H1 (cell line): ENCODE measurements around the gene ACP4. TPM values are rescaled to one million over a fixed set of nuclear protein-coding genes. Genes with fewer than 3 reads are reported as not detected.

ENCODE experiments used
- CTCF ChIA-PET: fragments of 300-600 bp; sonication (Branson Sonifier 250); formaldehyde crosslinking; loops from one replicate; lab custom pipeline; 2021; ENCODE audit not compliant: partially characterized antibody; lab: Charles Lee
- POLR2A ChIA-PET: fragments of 300-600 bp; sonication (Branson Sonifier 250); formaldehyde crosslinking; loops from one replicate; lab custom pipeline; 2021; ENCODE audit warnings: inconsistent platforms; ENCODE audit not compliant: partially characterized antibody; lab: Charles Lee
- DNase-seq, 2 experiments: peaks; one replicate each; pipeline versions ENCODE4 v3.0.0 to v3.0.0-alpha.2; 2010 to 2022; ENCODE audit warnings: low spot score in 2 of 2, low read depth in 1 of 2, mixed read lengths in 1 of 2
- FAIRE-seq: peaks from 2 replicates; lab custom pipeline; 2011; peaks lifted over from hg19 to GRCh38; lab: Jason Lieb, UNC
- H2AFZ ChIP-seq: 2 replicates; pipeline ENCODE4 v1.8.1; 2012; ENCODE audit warnings: low read length, inconsistent platforms
- H2AK5ac ChIP-seq: 2 replicates; pipeline ENCODE4 v1.6.1; 2013; ENCODE audit warnings: low read depth, low read length
- H2BK120ac ChIP-seq: replicated peaks from 2 replicates; pipeline ENCODE3; 2013; ENCODE audit warnings: low read depth, low read length, inconsistent platforms
- H2BK12ac ChIP-seq: 2 replicates; pipeline ENCODE4 v1.6.1; 2013; ENCODE audit warnings: low read depth, low read length
- H2BK15ac ChIP-seq: 2 replicates; pipeline ENCODE4 v1.6.1; 2013; ENCODE audit warnings: low read length
- H2BK20ac ChIP-seq: 2 replicates; pipeline ENCODE4 v1.6.1; 2013; ENCODE audit warnings: low read length
- H2BK5ac ChIP-seq: 2 replicates; pipeline ENCODE4 v1.6.1; 2013; ENCODE audit warnings: low read depth, low read length
- H3K14ac ChIP-seq: 2 replicates; pipeline ENCODE4 v1.6.1; 2013; ENCODE audit warnings: inconsistent platforms; ENCODE audit not compliant: insufficient read length
- H3K18ac ChIP-seq: 2 replicates; pipeline ENCODE4 v1.6.1; 2013; ENCODE audit warnings: low read length; ENCODE audit errors: extremely low read depth
- H3K23ac ChIP-seq: 2 replicates; pipeline ENCODE4 v1.6.1; 2013; ENCODE audit warnings: inconsistent platforms; ENCODE audit not compliant: insufficient read length
- H3K23me2 ChIP-seq: 2 replicates; pipeline ENCODE4 v1.6.1; 2013; ENCODE audit warnings: low read depth, low read length
- H3K27ac ChIP-seq: 2 replicates; pipeline ENCODE4 v1.6.1; 2011; ENCODE audit warnings: low read depth, low read length, inconsistent platforms
- H3K27me3 ChIP-seq, 4 experiments: replicated peaks in 1 of 4; 1 replicate in 1 of 4; 2 replicates in 3 of 4; pipeline versions ENCODE4 v1.6.1 to v1.8.1; 2011 to 2013; ENCODE audit warnings: low read length in 3 of 4, mild to moderate bottlenecking in 3 of 4, inconsistent platforms in 2 of 4, mixed read lengths in 2 of 4, moderate library complexity in 1 of 4; ENCODE audit not compliant: control insufficient read depth in 3 of 4, insufficient read depth in 3 of 4; ENCODE audit errors: extremely low read depth in 1 of 4
- H3K36me3 ChIP-seq, 4 experiments: 2 replicates each; pipeline versions ENCODE4 v1.6.1 to v1.8.1; 2011 to 2013; ENCODE audit warnings: mild to moderate bottlenecking in 4 of 4, low read length in 3 of 4, moderate library complexity in 2 of 4, control low read depth in 1 of 4, inconsistent platforms in 1 of 4; ENCODE audit not compliant: insufficient read depth in 4 of 4, control insufficient read depth in 2 of 4
- H3K4ac ChIP-seq: replicated peaks from 2 replicates; pipeline ENCODE3; 2013; ENCODE audit warnings: low read length, low read depth, mixed read lengths, inconsistent platforms; ENCODE audit not compliant: insufficient read length
- H3K4me1 ChIP-seq, 4 experiments: replicated peaks in 1 of 4; 1 replicate in 1 of 4; 2 replicates in 3 of 4; pipeline versions ENCODE4 v1.6.1 to v1.8.1; 2011 to 2013; ENCODE audit warnings: low read length in 3 of 4, inconsistent platforms in 2 of 4, mixed read lengths in 1 of 4; ENCODE audit not compliant: insufficient read depth in 4 of 4, control insufficient read depth in 3 of 4
- H3K4me2 ChIP-seq, 2 experiments: 2 replicates each; pipeline versions ENCODE4 v1.6.1 to v1.8.1; 2011 to 2013; ENCODE audit warnings: low read depth in 2 of 2, low read length in 2 of 2, control low read depth in 1 of 2, inconsistent platforms in 1 of 2, mild to moderate bottlenecking in 1 of 2; ENCODE audit not compliant: insufficient read depth in 1 of 2
- H3K4me3 ChIP-seq, 4 experiments: fragments of 200-600, 300-600 bp in 1 of 4; sonication (generic), shearing (Covaris generic), sonication (Bioruptor Twin) in 1 of 4; 2 replicates each; pipeline versions ENCODE4 v1.5.1 to v1.8.1; 2011 to 2016; ENCODE audit warnings: low read length in 4 of 4, low read depth in 3 of 4, control low read depth in 2 of 4, inconsistent platforms in 2 of 4, mild to moderate bottlenecking in 2 of 4, mixed read lengths in 1 of 4, moderate library complexity in 1 of 4; ENCODE audit not compliant: insufficient read depth in 2 of 4; ENCODE audit errors: extremely low read depth in 1 of 4
- H3K56ac ChIP-seq: replicated peaks from 2 replicates; pipeline ENCODE3; 2013; ENCODE audit warnings: low read depth, mild to moderate bottlenecking, mixed read lengths, low read length, inconsistent platforms; ENCODE audit not compliant: insufficient read length
- H3K79me1 ChIP-seq: 2 replicates; pipeline ENCODE4 v1.6.1; 2013; ENCODE audit warnings: low read depth, low read length, control low read depth
- H3K79me2 ChIP-seq, 2 experiments: 2 replicates each; pipeline versions ENCODE4 v1.6.1 to v1.8.1; 2012 to 2013; ENCODE audit warnings: low read length in 2 of 2, mild to moderate bottlenecking in 2 of 2, inconsistent platforms in 1 of 2; ENCODE audit not compliant: insufficient read depth in 2 of 2, control insufficient read depth in 1 of 2
- H3K9ac ChIP-seq, 4 experiments: replicated peaks in 1 of 4; 1 replicate in 1 of 4; 2 replicates in 3 of 4; pipeline versions ENCODE4 v1.6.1 to v1.8.1; 2011 to 2013; ENCODE audit warnings: low read depth in 3 of 4, low read length in 3 of 4, control low read depth in 2 of 4, mild to moderate bottlenecking in 2 of 4, moderate library complexity in 2 of 4, inconsistent platforms in 1 of 4; ENCODE audit errors: extremely low read depth in 1 of 4
- H3K9me3 ChIP-seq, 2 experiments: 2 replicates each; pipeline versions ENCODE4 v1.6.1 to v1.8.1; 2012 to 2013; ENCODE audit warnings: mild to moderate bottlenecking in 2 of 2, moderate library complexity in 2 of 2, control low read depth in 1 of 2, inconsistent platforms in 1 of 2, low read depth in 1 of 2, low read length in 1 of 2, mixed read lengths in 1 of 2; ENCODE audit not compliant: insufficient read depth in 2 of 2
- H4K20me1 ChIP-seq, 2 experiments: replicated peaks in 1 of 2; 2 replicates each; pipeline versions ENCODE3 to v1.8.1; 2011 to 2013; ENCODE audit warnings: inconsistent platforms in 2 of 2, low read length in 2 of 2, mild to moderate bottlenecking in 1 of 2; ENCODE audit not compliant: insufficient read depth in 2 of 2, control insufficient read depth in 1 of 2
- H4K5ac ChIP-seq: 2 replicates; pipeline ENCODE4 v1.6.1; 2013; ENCODE audit warnings: low read length, low read depth, mixed read lengths, inconsistent platforms; ENCODE audit not compliant: insufficient read length
- H4K8ac ChIP-seq: 2 replicates; pipeline ENCODE4 v1.8.0; 2013; ENCODE audit warnings: mild to moderate bottlenecking, moderate library complexity, low read length, inconsistent platforms; ENCODE audit not compliant: insufficient read depth; ENCODE audit errors: extremely low read depth
- H4K91ac ChIP-seq: replicated peaks from 2 replicates; pipeline ENCODE3; 2013; ENCODE audit warnings: low read length, mixed read lengths, inconsistent platforms; ENCODE audit not compliant: insufficient read length
- POU5F1 ChIP-seq: IDR thresholded peaks from 2 replicates; pipeline ENCODE4 v1.6.1; 2011; ENCODE audit warnings: low read depth, mild to moderate bottlenecking, low read length, moderate library complexity
- WGBS, 2 experiments: shearing (Covaris generic) in 1 of 2; methylation state at CpG; one replicate each; pipeline versions ENCODE4 v1.1.6 to v1.1.7; 2013 to 2015; ENCODE audit warnings: low lambda C conversion rate in 2 of 2, mixed read lengths in 2 of 2, inconsistent platforms in 1 of 2, low coverage in 1 of 2, missing lambda C conversion rate in 1 of 2; ENCODE audit not compliant: insufficient replicate concordance in 2 of 2, insufficient coverage in 1 of 2, insufficient read length in 1 of 2; ENCODE audit errors: extremely low coverage in 1 of 2, missing lambda C conversion rate in 1 of 2; 5-methylcytosine and 5-hydroxymethylcytosine counted together
- polyA plus RNA-seq, 7 experiments: library from polyadenylated mRNA; depleted of rRNA in 3 of 7; stranded (reverse) in 5 of 7; unstranded in 2 of 7; fragments of >200 nt in 5 of 7; fragments of 200-250 nt in 2 of 7; gene quantifications; 1 replicate in 5 of 7; 2 replicates in 1 of 7; 4 replicates in 1 of 7; pipeline versions ENCODE4 v1.2.1 to v1.2.3, GENCODE V29; 2011 to 2013; ENCODE audit warnings: missing spikeins in 2 of 7, mixed read lengths in 2 of 7
- total RNA-seq: library from RNA; stranded (reverse); fragmentation: NEBNext Ultra II Directional; extraction: Animal tissue kit (Norgen Biotek cat#: 25700); gene quantifications from 2 replicates; pipeline ENCODE4 v1.2.1, GENCODE V29; 2021
- TF ChIP-seq, protein P1 (sequence below): IDR thresholded peaks from 2 replicates; pipeline ENCODE4 v1.6.1; 2012; ENCODE audit warnings: inconsistent platforms

Gene ACP4
- total and polyA plus RNA-seq, 2 of the 8 experiments (the other 6 are each of a cell fraction or from before 2014, with no cell fraction given): not detected

DNA sequence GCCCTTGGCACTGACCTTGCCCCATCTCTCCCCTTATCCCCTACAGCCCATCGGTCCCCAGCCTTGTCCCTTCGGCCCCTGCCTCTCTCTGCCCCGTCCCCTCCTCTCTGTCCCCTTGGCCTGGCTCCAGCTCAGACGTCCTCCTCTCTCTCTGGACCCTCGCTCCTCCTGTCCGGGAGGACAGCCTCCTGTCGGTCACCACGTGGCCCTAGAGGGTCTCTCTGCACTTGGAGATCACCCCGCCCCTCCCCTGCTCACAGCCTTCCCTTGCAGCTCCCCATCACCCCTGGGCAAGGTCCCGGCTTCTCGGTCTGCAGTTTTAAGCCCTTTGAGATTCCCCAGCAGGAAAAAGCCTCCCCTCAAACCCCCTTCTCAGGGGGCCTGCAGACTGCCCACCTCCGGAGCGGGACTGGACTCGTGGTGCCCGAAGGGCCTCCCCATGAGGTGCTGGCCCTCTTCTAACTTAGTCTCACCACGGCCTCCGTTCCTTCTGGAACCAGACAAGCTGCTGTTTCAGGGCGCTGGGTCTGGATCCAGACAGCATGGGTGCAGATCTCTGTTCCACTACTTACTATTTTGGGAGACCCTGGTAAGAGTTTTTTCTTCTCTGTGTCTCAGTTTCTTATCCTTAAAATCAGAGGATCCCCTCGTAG lies 46.5 kb downstream of the ACP4 start:
- no peak overlapping the region for H3K56ac ChIP-seq
- ChIA-PET CTCF (interaction anchor here (0.5 to 1.4 kb wide), 5 partner anchors 22 to 167 kb away, joined by 3 to 6 read pairs (median 3); no protein-coding TSS in a partner anchor), POLR2A (interaction anchor here (0.6 to 5.4 kb wide), 6 partner anchors 32 to 912 kb away, joined by 3 to 24 read pairs (median 4); no protein-coding TSS in a partner anchor)
- H3K36me3 ChIP-seq: no peaks in the 10 kb centered on the region
- 0 out of 2 replicates have a peak overlapping the region, but pooled peaks have one; percentile 24 for H2AK5ac ChIP-seq
- no peak overlapping the region for H2BK120ac ChIP-seq
- H3K4me3 ChIP-seq: peak overlapping the region; percentile 59 to 76 (median 64); a peak in 6 of 8 replicates
- peak overlapping the region; percentile 92 for H4K8ac ChIP-seq
- H3K23me2 ChIP-seq: peaks cover 8% of the 10 kb centered on the region; the same call in 1 of the 2 replicates
- no peaks in the 10 kb centered on the region for H3K79me2 ChIP-seq
- FAIRE-seq: no peak
- peaks cover 0 to 7% (median 2%) of the 10 kb centered on the region in 4 experiments; a peak in 3 of 7 replicates for H3K4me1 ChIP-seq
- H2BK12ac ChIP-seq: peak overlapping the region; percentile 92; the same call in 1 of the 2 replicates
- H3K4ac ChIP-seq: peak overlapping the region; percentile 91
- H3K23ac ChIP-seq: no peak overlapping the region
- DNase-seq: no peak
- H2BK20ac ChIP-seq: no peak overlapping the region
- no peaks in the 10 kb centered on the region for H3K79me1 ChIP-seq
- TF ChIP-seq, protein P1, sequence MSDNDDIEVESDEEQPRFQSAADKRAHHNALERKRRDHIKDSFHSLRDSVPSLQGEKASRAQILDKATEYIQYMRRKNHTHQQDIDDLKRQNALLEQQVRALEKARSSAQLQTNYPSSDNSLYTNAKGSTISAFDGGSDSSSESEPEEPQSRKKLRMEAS: peak; percentile 41; the same call in 1 of the 2 replicates
- no peak for TF ChIP-seq POU5F1
- H4K20me1 ChIP-seq: no peaks in the 10 kb centered on the region
- H3K9ac ChIP-seq: 0 out of 7 replicates have a peak overlapping the region, but pooled peaks of 2 of the 4 experiments have one; percentile 7 to 43
- H3K4me2 ChIP-seq: peak overlapping the region; percentile 80
- H3K14ac ChIP-seq: no peak overlapping the region
- H3K9me3 ChIP-seq: no peaks in the 10 kb centered on the region
- no peak overlapping the region for H3K27ac ChIP-seq
- WGBS, 2 experiments: 72% methylated on average over 17 of the region's 19 CpGs; no CpG with 5 or more reads in 1 of the 2 experiments
- H2BK5ac ChIP-seq: peak overlapping the region; percentile 82; the same call in 1 of the 2 replicates
- H3K18ac ChIP-seq: peak overlapping the region; percentile 66
- H3K27me3 ChIP-seq: peaks cover 0 to 22% (median 7%) of the 10 kb centered on the region in 4 experiments; a peak in 6 of 7 replicates
- H2AFZ ChIP-seq: peak overlapping the region; percentile 69
- no peak overlapping the region for H4K5ac ChIP-seq
- peak overlapping the region; percentile 78 for H4K91ac ChIP-seq
- 0 out of 2 replicates have a peak overlapping the region, but pooled peaks have one; percentile 29 for H2BK15ac ChIP-seq
